CD4-positive, alpha-beta T cell treated with Interleukin-21 for 1 hour (primary cell): ENCODE results near the gene SKAP2.

Experiments
- DNase-seq: peaks from one replicate; pipeline ENCODE4 v3.0.0-alpha.2; 2020

Gene SKAP2

GRCh38 chr7:26743205-26743604 is 121.2 kb downstream of the SKAP2 start:
- no peak for DNase-seq

- DNase-seq, result no peak
These were observed 128.3 kb downstream of the SKAP2 start for GRCh38 chr7:26735976-26736600.

- DNase-seq, result no peak
These were observed 135.1 kb downstream of the SKAP2 start for GRCh38 chr7:26729150-26729775.

- DNase-seq, result no peak
These were observed 138.3 kb downstream of the SKAP2 start for GRCh38 chr7:26726051-26726450.

GRCh38 chr7:26724795-26725194 is 139.6 kb downstream of the SKAP2 start:
- DNase-seq, result no peak

GRCh38 chr7:26723129-26723528 is 141.3 kb downstream of the SKAP2 start:
- no peak for DNase-seq

GRCh38 chr7:26721450-26721849 is 142.9 kb downstream of the SKAP2 start:
- DNase-seq, result no peak

- no peak for DNase-seq
These were observed 146.3 kb downstream of the SKAP2 start for GRCh38 chr7:26718063-26718462.

GRCh38 chr7:26714438-26714837 is 150.0 kb downstream of the SKAP2 start:
- DNase-seq, result no peak

- no peak for DNase-seq
These were observed 150.4 kb downstream of the SKAP2 start for GRCh38 chr7:26714006-26714405.

GRCh38 chr7:26709210-26709990 is 155.0 kb downstream of the SKAP2 start:
- DNase-seq, result no peak

- DNase-seq, result no peak
These were observed 158.8 kb downstream of the SKAP2 start for GRCh38 chr7:26705567-26705966.

GRCh38 chr7:26704786-26705185 is 159.6 kb downstream of the SKAP2 start:
- no peak for DNase-seq

GRCh38 chr7:26704036-26704435 is 160.4 kb downstream of the SKAP2 start:
- DNase-seq, result no peak

- DNase-seq, result no peak
These were observed 163.5 kb downstream of the SKAP2 start for GRCh38 chr7:26700893-26701292.

GRCh38 chr7:26700386-26700785 is 164.0 kb downstream of the SKAP2 start:
- DNase-seq, result no peak

GRCh38 chr7:26699766-26700165 is 164.6 kb downstream of the SKAP2 start:
- DNase-seq, result no peak

- DNase-seq, result no peak
These were observed 165.6 kb downstream of the SKAP2 start for GRCh38 chr7:26698806-26699205.

- no peak for DNase-seq
These were observed 166.2 kb downstream of the SKAP2 start for GRCh38 chr7:26698194-26698593.

GRCh38 chr7:26696978-26697377 is 167.4 kb downstream of the SKAP2 start:
- no peak for DNase-seq

GRCh38 chr7:26696161-26696560 is 168.2 kb downstream of the SKAP2 start:
- no peak for DNase-seq

GRCh38 chr7:26694713-26695112 is 169.7 kb downstream of the SKAP2 start:
- DNase-seq, result no peak

GRCh38 chr7:26694141-26694540 is 170.2 kb downstream of the SKAP2 start:
- no peak for DNase-seq

GRCh38 chr7:26691886-26692285 is 172.5 kb downstream of the SKAP2 start:
- DNase-seq, result no peak
